Activated naive CD8-positive, alpha-beta T cell treated with anti-CD3 and anti-CD28 coated beads, Interleukin-2, amount 10 ng/mL, durations not matched to agents 7 days and 5 days (primary cell): ENCODE results near the gene EPO. TPM values are rescaled to one million over a fixed set of nuclear protein-coding genes. Genes with fewer than 3 reads are reported as not detected.
A peak's percentile ranks its signal among the peaks of the same experiment; 100 is the strongest.

Experiments
- ATAC-seq: fragments of 150-1000 bp; cut with Tn5 transposase; one replicate; pipeline ENCODE4 v1.10.0; 2021; ENCODE audit warnings: low read depth, moderate library complexity
- POLR2A ChIA-PET: fragments of 350-600 bp; sonication (Branson Sonifier 250); formaldehyde crosslinking; loops from one replicate; lab custom pipeline; 2021; ENCODE audit warnings: antibody characterized with exemption; lab: Charles Lee
- DNase-seq: peaks from one replicate; pipeline ENCODE4 v3.0.0; 2021
- H3K27ac Mint-ChIP-seq: one replicate; pipeline ENCODE4 v1.8.0; 2022; ENCODE audit warnings: mild to moderate bottlenecking, mixed read lengths
- H3K27me3 Mint-ChIP-seq: one replicate; pipeline ENCODE4 v1.8.0; 2022; ENCODE audit warnings: mild to moderate bottlenecking, moderate library complexity, mixed read lengths
- H3K36me3 Mint-ChIP-seq: one replicate; pipeline ENCODE4 v1.8.0; 2021; ENCODE audit warnings: mild to moderate bottlenecking, mixed read lengths
- H3K4me1 Mint-ChIP-seq: one replicate; pipeline ENCODE4 v1.8.0; 2021; ENCODE audit warnings: mixed read lengths
- H3K4me3 Mint-ChIP-seq: one replicate; pipeline ENCODE4 v1.8.0; 2022; ENCODE audit warnings: mild to moderate bottlenecking, moderate library complexity, mixed read lengths
- H3K9me3 Mint-ChIP-seq: one replicate; pipeline ENCODE4 v1.8.0; 2021; ENCODE audit warnings: mixed read lengths
- total RNA-seq, 2 experiments: library from RNA; stranded (reverse); gene quantifications; one replicate each; pipeline ENCODE4 v1.2.3, GENCODE V29; 2021

Gene EPO
- total RNA-seq, 2 experiments from 2014 or later, result 0.22 TPM; not detected in 1

DNA sequence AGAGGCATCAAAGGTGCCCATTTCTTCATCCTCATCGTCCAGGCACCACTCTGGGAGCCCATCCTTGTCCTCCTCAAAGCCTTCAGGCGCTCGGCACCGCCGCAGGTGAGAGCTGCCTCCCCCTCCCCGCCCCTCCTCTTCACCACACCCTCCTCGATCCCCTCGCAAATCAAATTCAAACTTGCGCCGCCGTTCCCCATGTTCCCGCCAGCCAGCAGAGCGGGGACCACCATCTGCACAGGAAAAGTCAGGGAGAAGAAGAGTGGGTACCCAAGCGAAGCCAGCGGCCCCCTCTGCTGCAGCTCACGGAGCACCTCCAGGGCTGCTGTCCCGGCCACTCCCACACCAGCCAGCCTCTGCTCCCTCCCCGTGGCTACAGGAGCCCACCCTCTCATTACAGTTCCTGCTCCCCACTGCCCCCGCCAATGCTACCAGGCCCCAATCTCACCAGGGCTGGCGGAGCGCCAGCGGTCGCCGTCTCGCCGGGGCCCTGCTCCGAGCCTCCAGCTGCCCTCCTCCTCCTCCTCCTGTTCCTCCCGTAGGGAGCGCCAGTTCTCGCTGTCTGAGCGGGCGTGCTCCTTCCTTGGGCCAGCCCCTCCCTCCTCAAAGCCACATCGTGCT lies 34.0 kb upstream of the EPO start:
- H3K27me3 Mint-ChIP-seq, result no peaks in the 10 kb centered on the region
- DNase-seq, result no peak
- peaks cover 3% of the 10 kb centered on the region for H3K36me3 Mint-ChIP-seq
- no peak overlapping the region for H3K4me3 Mint-ChIP-seq
- no peaks in the 10 kb centered on the region for H3K9me3 Mint-ChIP-seq
- H3K27ac Mint-ChIP-seq, result no peak overlapping the region
- ATAC-seq, result no peak
- H3K4me1 Mint-ChIP-seq, result peaks cover 3% of the 10 kb centered on the region
- POLR2A ChIA-PET, result no interaction called here

- Mint-ChIP-seq H3K27me3 (no peaks in the 10 kb centered on the region), H3K4me3 (no peak overlapping the region), H3K9me3 (no peaks in the 10 kb centered on the region), H3K36me3 (peaks cover 3% of the 10 kb centered on the region), H3K27ac (peak overlapping the region; percentile 48), H3K4me1 (peaks cover 6% of the 10 kb centered on the region)
- ATAC-seq (no peak), DNase-seq (no peak)
- POLR2A ChIA-PET, result no interaction called here
Measured at GRCh38 chr7:100686822-100687211, 33.5 kb upstream of the EPO start.

- Mint-ChIP-seq H3K27ac (no peak overlapping the region), H3K36me3 (peaks cover 3% of the 10 kb centered on the region), H3K27me3 (no peaks in the 10 kb centered on the region), H3K4me3 (no peak overlapping the region), H3K9me3 (no peaks in the 10 kb centered on the region), H3K4me1 (peaks cover 10% of the 10 kb centered on the region)
- POLR2A ChIA-PET, result no interaction called here
- DNase-seq, result no peak
- ATAC-seq, result no peak
Measured at GRCh38 chr7:100687261-100687660, 33.0 kb upstream of the EPO start.

DNA sequence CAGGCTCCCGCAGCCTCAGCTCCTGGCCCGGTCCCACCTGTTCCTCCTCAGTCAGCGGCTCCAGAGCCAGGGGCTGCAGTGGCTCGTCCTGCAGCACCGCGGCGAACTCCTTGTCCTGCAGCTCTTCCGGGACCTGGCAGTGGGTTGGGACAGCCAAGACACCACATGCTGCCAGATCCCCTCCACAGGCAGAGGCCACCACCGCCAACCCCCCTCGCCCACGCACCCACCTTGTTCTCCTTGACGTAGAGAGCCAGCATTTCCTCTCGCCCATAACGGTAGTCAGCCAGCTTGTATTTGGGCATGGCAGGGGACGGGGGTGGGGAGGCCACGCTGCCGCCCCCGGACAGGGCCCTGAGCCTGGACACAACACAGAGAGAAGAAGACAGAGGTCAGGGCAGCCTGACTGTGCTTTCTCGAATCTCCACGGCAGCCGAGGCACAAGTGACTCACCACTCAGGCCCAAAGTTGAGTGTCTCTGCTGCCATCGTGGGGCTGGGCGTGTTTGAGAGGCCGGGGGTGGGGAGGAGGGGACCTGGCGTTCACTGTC lies 32.4 kb upstream of the EPO start:
- H3K4me3 Mint-ChIP-seq, result no peak overlapping the region
- peaks cover 16% of the 10 kb centered on the region for H3K4me1 Mint-ChIP-seq
- peaks cover 3% of the 10 kb centered on the region for H3K36me3 Mint-ChIP-seq

GRCh38 chr7:100688326-100688860 lies 31.9 kb upstream of the EPO start:
- DNase-seq, result no peak
- no peak for ATAC-seq
- H3K27me3 Mint-ChIP-seq, result no peaks in the 10 kb centered on the region
- peaks cover 21% of the 10 kb centered on the region for H3K4me1 Mint-ChIP-seq
- H3K9me3 Mint-ChIP-seq, result no peaks in the 10 kb centered on the region
- H3K4me3 Mint-ChIP-seq, result no peak overlapping the region
- H3K27ac Mint-ChIP-seq, result no peak overlapping the region
- POLR2A ChIA-PET, result no interaction called here
- H3K36me3 Mint-ChIP-seq, result peaks cover 2% of the 10 kb centered on the region

More for the DNA sequence above, 32.4 kb upstream of the EPO start:
- ATAC-seq (no peak), DNase-seq (no peak)
- Mint-ChIP-seq H3K27me3 (no peaks in the 10 kb centered on the region), H3K9me3 (no peaks in the 10 kb centered on the region), H3K27ac (no peak overlapping the region)
- POLR2A ChIA-PET, result no interaction called here

DNA sequence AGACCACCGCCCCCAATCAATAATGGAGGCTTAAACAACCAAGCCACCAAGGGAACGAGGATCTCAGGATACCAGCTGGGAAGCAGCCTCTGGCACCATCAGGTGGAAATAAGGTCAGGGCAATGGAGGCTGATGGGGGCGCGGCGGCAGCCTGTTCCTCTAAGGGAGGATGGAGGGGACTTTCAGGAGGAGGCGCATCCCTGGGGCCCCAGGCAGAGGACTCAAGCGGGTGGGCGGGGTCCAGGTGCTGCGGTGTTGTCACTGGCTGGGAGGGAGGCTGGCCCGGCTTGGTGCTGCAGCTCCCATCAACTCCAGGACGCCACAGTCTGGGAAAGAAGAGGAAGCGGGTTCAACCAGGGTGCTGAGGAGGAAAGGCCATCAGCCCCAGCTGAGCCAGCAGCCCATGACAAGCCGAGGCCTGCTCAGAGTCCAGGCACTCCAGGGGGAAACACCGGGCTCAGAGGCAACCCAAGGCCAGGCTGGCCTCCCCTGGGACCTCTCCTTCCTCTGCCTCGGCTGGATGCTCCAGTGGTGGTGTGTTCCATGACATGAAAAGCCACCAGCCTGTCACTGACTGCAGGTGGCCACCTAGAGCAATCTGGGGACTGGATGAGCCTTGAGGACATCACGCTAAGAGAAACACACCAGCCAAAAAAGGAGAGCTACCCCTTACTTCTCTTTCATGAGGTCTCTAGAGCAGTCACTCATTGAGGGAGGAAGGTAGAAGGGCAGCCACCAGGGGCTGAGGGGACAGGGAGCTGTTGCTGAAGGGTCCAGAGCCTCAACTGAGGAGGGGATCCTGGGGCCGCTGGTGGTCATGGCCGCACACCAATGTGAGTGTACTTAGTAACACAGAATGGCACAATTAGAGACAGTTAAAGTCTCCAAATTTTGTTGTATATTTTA lies 30.8 kb upstream of the EPO start:
- Mint-ChIP-seq H3K4me3 (no peak overlapping the region), H3K36me3 (peaks cover 2% of the 10 kb centered on the region), H3K4me1 (peaks cover 21% of the 10 kb centered on the region), H3K9me3 (no peaks in the 10 kb centered on the region), H3K27ac (no peak overlapping the region), H3K27me3 (no peaks in the 10 kb centered on the region)
- ATAC-seq, result no peak
- no peak for DNase-seq
- POLR2A ChIA-PET, result interaction anchor here (0.9 to 4.8 kb wide), 3 partner anchors 9 to 77 kb away, joined by 3 to 24 read pairs (median 7); partner anchors contain the start of gene MOSPD3

DNA sequence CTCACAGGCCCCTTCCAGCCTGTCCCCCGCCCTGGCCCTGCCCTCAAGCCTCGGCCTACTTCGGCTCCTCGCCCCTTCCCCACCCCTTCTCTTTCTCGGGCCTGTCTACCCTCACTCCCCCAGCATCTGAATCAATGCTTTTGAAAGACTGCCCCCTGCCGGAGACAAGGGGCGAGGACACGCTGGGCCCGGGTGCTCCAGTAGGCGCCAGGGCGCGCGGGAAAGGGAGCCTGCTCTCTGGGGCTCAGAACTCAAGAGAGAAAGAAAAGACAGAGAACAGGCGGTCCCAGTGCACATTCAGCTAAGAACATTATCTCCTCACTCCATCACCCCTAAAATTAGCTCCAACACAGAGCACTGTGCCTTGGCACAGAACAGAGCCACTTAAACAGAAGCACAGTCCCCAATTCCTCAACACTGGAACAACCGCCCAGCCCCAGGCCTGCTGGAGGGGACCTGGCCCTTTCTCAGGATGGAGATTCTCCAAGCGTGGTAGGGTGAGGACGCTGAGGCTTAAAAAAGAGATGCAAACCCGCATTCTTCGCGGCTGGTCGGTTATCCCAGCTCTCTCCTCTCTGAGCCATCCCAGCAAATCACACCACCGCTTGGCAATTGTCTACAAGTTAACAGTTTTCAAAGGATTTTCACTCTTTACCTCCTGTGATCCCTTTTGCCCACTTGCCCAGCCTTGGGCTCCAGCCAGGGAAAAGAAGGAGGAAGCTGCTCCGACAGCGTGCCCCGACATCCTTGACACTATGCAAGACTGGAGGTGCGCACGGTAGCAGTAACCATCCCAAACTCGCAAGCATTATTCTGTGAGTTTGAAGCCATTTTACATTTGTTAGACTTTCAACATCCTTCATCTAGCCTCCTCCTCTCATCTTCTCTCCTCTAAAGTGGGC lies 28.3 kb upstream of the EPO start:
- ATAC-seq, result peak; percentile 74
- Mint-ChIP-seq H3K36me3 (peaks cover 2% of the 10 kb centered on the region), H3K9me3 (no peaks in the 10 kb centered on the region), H3K27ac (peak overlapping the region; percentile 34), H3K4me1 (peaks cover 24% of the 10 kb centered on the region), H3K4me3 (peak overlapping the region; percentile 96), H3K27me3 (peaks cover 9% of the 10 kb centered on the region)
- peak; percentile 82 for DNase-seq
- POLR2A ChIA-PET, result interaction anchor here (1.0 to 4.8 kb wide), 11 partner anchors 11 to 263 kb away, joined by 3 to 24 read pairs (median 7); partner anchors contain the start of genes FBXO24, MEPCE, POP7 and ZCWPW1

DNA sequence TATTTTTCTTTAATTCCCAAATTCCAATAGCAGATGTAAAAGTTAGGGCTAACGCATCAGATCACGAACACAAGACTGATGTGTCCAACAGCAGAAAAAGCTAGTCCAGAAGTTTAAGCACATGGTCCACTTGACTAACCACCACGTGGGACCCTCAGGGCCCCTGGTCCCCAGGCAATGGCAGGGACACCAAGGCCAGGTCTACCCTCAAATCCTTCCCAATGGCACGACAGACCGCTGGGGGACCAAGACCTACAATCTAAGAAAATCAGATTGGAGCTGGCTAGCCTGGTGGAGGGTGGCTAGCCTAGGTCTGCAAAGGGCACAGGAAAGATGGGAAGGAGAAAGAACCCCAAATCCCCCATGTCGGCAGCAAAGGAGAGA lies 27.7 kb upstream of the EPO start:
- POLR2A ChIA-PET, result interaction anchor here (1.2 to 5.1 kb wide), 13 partner anchors 12 to 263 kb away, joined by 3 to 31 read pairs (median 7); partner anchors contain the start of genes FBXO24, MEPCE, MOSPD3 and POP7
- peaks cover 24% of the 10 kb centered on the region for H3K4me1 Mint-ChIP-seq
- DNase-seq (no peak), ATAC-seq (no peak)
- peaks cover 2% of the 10 kb centered on the region for H3K36me3 Mint-ChIP-seq
- H3K9me3 Mint-ChIP-seq, result no peaks in the 10 kb centered on the region
- H3K27me3 Mint-ChIP-seq, result peaks cover 15% of the 10 kb centered on the region
- peak overlapping the region; percentile 91 for H3K27ac Mint-ChIP-seq
- peak overlapping the region; percentile 96 for H3K4me3 Mint-ChIP-seq

GRCh38 chr7:100693312-100694097 lies 26.8 kb upstream of the EPO start:
- no peak for DNase-seq
- peak overlapping the region; percentile 96 for H3K4me3 Mint-ChIP-seq
- H3K36me3 Mint-ChIP-seq, result peaks cover 2% of the 10 kb centered on the region
- H3K27ac Mint-ChIP-seq, result peak overlapping the region; percentile 91
- peaks cover 24% of the 10 kb centered on the region for H3K4me1 Mint-ChIP-seq
- peak; percentile 35 for ATAC-seq
- peaks cover 15% of the 10 kb centered on the region for H3K27me3 Mint-ChIP-seq
- H3K9me3 Mint-ChIP-seq, result no peaks in the 10 kb centered on the region
- POLR2A ChIA-PET, result interaction anchor here (0.6 to 5.1 kb wide), 15 partner anchors 12 to 350 kb away, joined by 3 to 31 read pairs (median 5); partner anchors contain the start of genes FBXO24, LRCH4, MEPCE and MOSPD3

- POLR2A ChIA-PET, result interaction anchor here (0.8 to 5.1 kb wide), 6 partner anchors 11 to 110 kb away, joined by 3 to 31 read pairs (median 7); partner anchors contain the start of genes FBXO24, LRCH4, MOSPD3 and POP7
- Mint-ChIP-seq H3K36me3 (peaks cover 2% of the 10 kb centered on the region), H3K9me3 (no peaks in the 10 kb centered on the region), H3K27me3 (peaks cover 16% of the 10 kb centered on the region), H3K4me3 (peak within 1 kb of the TSS; percentile 96), H3K27ac (peak within 1 kb of the TSS; percentile 91), H3K4me1 (peaks cover 22% of the 10 kb centered on the region)
- ATAC-seq (peak; percentile 57), DNase-seq (peak; percentile 81)
Measured at GRCh38 chr7:100694098-100694745, 26.0 kb upstream of the EPO start, which contains the start of gene GIGYF1. TSS of gene GIGYF1 (minus strand) at chr7:100694250. CDS start at chr7:100688238, 6,012 bp downstream.

- DNase-seq (no peak), ATAC-seq (no peak)
- Mint-ChIP-seq H3K9me3 (no peaks in the 10 kb centered on the region), H3K36me3 (peaks cover 2% of the 10 kb centered on the region), H3K4me1 (peaks cover 21% of the 10 kb centered on the region), H3K27ac (no peak overlapping the region), H3K27me3 (peaks cover 29% of the 10 kb centered on the region), H3K4me3 (no peak overlapping the region)
- POLR2A ChIA-PET, result interaction anchor here (1.3 to 5.1 kb wide), 2 partner anchors 9 to 112 kb away, joined by 3 to 31 read pairs; partner anchors contain the start of gene POP7
Measured at GRCh38 chr7:100696123-100696521, 24.1 kb upstream of the EPO start.
